Inflammatory macrophage treated with lipopolysaccharide for 4 hours (primary cell): Measurements from ENCODE around the gene ZCCHC9.

Experiments
- DNase-seq: peaks from one replicate; pipeline ENCODE4 v3.0.0-alpha.2; 2020

Gene ZCCHC9

DNA sequence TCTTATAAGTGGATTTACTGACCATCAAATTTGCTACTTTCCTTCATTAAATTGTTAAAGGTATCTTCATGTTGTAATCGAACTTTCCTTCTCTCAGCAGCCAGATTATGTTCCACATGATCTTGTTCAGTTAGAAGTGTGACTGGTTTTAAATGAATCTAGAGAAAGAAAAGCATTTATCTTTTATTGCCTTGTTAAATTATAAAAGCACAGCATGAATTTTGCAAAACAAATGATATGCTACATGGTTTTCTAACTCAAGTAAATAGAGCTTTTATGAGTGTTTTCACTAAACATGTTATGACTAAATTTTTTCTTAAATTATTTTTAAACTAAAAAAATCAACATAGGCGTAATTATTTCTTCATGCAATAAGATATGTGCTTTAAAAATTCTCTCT is 58.5 kb downstream of the ZCCHC9 start:
- DNase-seq = no peak

DNA sequence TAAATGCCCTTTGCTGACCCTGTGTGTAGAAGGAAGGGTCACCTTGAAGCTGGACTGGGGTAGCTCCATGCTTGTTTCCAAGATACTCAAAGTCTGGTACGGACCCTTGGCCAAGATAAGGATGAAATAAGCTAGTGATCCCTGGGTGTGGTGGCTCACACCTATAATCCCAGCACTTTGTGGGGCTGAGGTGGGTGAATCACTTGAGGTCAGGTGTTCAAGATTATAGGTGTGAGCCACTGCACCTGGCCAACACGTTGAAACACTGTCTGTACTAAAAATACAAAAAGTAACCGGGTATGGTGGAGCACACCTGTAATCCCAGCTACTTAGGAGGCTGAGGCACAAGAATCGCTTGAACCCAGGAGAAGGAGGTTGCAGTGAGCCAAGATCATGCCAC is 59.3 kb downstream of the ZCCHC9 start:
- DNase-seq = no peak

DNA sequence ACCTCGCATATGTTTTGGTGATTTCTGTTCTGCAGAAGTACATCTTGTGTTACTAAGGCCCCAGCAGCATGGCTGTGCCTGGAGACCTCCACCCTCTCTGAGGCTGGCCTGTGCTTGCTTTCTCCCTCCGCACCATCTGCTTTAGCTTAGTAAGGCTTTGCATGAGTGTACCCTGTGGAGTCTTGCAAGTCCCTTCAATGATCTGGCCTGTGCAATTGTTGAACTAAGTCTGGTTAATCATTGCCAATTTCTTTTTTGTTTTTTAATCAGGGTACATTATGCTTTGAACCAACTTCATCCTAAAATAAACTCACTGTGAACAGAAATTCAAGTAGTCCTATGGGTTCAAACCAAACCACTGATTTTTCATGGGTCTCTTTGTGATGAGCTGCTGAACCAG is 60.2 kb downstream of the ZCCHC9 start:
- no peak for DNase-seq
